GM19025 (cell line): Measurements from ENCODE around the gene ZNF138.
A peak's percentile ranks its signal among the peaks of the same experiment; 100 is the strongest.
"Not testable (repeated sequence)": the region's sequence is repeated elsewhere in the genome, so short reads cannot be mapped to it uniquely, and the experiment has no call there.

Experiments used
- ATAC-seq: cut with Tn5 transposase; IDR thresholded peaks from one replicate; pipeline ENCODE4 v1.9.1; 2021; ENCODE audit warnings: mild to moderate bottlenecking, low read depth, moderate library complexity; ENCODE audit not compliant: unreplicated experiment

Gene ZNF138

DNA sequence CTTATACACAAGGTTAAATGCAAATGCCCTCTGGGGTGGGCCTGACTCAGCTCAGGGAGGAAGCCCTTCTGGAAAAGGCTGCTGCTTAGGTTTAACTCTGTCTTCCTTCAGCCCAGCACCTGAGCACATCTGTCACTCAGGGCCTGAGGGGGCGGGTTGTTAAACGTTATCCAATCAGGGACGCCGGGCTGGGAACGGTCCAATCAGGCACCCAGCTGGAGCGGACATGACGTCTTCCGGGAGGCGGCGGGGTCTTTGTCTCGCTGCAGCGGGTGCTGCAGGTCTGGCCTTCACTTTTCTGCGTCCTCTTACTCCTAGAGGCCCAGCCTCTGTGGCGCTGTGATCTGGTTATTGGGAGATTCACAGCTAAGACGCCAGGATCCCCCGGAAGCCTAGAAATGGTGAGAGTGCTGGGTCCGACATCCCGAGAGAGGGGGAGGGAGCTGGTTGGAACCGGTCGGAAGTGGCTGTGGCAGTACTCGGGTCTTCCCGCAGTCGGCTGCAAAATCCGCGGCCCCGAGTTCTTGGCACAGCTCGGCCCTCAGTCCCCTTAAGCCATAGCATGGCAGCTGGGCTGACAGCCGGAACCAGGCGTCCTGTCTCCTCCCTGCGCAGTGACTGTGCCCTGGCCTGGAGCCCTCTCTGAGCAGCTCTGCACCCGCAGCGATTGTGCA, at the start of gene ZNF138:
Gene ZNF138 (plus strand): TSS at position 258 of the 674 bp plus-strand sequence. CDS start 141 bp downstream, at position 399.
- peak; percentile 100 for ATAC-seq

- no peak for ATAC-seq
Observed at GRCh38 chr7:64744680-64745079, 49.5 kb upstream of the ZNF138 start.

- ATAC-seq, result no peak
Observed at GRCh38 chr7:64747802-64748201, 46.4 kb upstream of the ZNF138 start.

- ATAC-seq, result no peak
Observed at GRCh38 chr7:64753032-64753431, 41.2 kb upstream of the ZNF138 start.

- ATAC-seq, result no peak
Observed at GRCh38 chr7:64755865-64756264, 38.4 kb upstream of the ZNF138 start.

DNA sequence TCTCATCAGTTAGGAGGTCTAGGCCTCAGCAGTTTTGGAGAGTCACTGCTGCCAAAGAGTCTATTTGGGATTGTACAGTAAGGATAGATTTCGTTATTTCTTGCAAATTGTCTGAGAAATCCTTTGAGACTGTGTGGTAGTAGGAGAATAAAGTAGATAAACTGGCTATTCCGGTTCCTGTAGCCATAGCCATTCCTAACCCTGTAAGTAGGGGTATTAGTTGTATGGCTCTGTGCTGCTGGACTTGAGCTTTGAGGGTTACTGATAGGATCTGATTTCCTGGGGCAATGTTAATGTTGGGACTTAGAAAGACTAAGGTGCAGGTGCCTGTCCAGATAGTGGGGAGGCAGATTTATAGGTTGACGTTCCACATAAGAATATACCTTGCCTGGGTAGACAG, 36.1 kb upstream of the ZNF138 start:
- ATAC-seq, result no peak

GRCh38 chr7:64768824-64769223, 25.4 kb upstream of the ZNF138 start:
- ATAC-seq, result no peak

- ATAC-seq, result no peak
Observed at GRCh38 chr7:64774204-64774842, 19.9 kb upstream of the ZNF138 start.

GRCh38 chr7:64775289-64775688, 18.9 kb upstream of the ZNF138 start:
- no peak for ATAC-seq

DNA sequence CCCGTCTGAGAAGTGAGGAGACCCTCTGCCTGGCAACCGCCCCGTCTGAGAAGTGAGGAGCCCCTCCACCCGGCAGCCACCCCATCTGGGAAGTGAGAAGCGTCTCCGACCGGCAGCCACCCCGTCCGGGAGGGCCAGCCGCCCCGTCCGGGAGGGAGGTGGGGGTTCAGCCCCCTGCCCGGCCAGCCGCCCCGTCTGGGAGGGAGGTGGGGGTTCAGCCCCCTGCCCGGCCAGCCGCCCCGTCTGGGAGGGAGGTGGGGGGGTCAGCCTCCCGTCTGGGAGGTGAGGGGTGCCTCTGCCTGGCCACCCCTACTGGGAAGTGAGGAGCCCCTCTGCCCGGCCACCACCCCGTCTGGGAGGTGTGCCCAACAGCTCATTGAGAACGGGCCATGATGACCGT, 9.4 kb upstream of the ZNF138 start:
- not testable (repeated sequence) for ATAC-seq

DNA sequence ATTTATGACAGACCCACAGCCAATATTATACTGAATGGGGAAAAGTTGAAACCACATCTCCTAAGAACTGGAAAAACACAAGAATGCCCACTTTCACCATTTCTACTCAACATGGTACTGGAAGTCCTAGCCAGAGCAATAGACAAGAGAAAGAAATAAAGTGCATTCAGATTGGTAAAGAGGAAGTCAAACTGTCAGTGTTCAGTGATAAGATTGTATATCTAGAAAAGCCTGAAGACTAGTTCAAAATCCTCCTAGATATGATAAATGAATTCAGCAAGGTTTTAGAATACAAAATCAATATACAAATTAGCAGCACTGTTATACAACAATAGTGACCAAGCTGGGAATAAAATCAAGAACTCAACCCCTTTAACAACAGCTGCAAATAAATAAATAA, 6.9 kb upstream of the ZNF138 start:
- ATAC-seq, result no peak

GRCh38 chr7:64789241-64789640, 5.0 kb upstream of the ZNF138 start:
- not testable (repeated sequence) for ATAC-seq

DNA sequence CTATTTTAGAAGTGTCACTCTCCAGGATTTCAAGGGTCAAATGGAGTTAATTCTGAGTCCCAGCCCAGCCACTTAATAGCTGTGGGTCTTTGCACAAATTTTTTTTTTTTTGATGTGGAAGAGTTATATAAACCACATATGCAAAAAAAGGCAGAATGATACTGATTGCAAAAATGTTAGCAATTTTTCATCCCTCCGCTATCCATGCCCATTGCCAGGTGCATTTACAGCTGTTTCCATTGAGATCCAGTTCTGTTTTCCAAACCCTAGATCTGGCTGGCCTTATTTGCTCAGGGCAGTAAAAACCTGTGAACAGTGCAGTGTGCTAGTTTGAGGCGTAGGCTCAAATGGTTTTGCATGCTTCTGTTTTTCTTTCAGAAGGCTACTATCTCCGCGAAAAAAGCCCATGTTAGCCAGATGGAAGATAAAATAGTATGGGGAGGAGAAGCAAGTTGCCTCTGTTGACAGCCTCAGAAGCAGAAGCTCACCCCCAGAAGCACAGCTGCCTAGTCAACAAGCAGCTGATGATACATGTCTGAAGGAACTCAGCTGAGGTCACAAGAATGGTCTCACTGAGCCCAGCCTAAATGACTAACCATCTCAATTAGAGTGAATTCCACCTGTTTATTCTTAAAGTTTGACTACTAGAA, 997 bp upstream of the ZNF138 start:
- no peak for ATAC-seq

DNA sequence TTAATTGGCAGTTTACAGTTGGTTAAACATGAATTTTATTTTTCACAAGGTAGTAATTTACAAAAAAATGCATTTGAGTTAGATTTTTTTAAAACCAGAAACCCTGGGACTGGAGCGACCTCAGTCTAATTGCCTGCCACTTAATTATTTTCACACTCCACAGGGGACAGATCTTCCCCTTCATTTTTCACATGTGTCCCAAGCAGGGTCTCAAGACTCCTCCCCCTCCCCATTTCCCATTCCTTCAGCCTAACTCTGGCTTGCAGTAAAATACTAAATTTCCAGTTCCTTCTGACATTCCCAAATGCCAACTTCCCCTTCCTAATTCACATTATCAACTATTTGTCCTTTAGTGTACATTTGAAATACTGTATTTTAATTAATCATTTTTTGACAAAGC, 948 bp downstream of the ZNF138 start:
- ATAC-seq, result no peak

GRCh38 chr7:64799169-64799568, 4.9 kb downstream of the ZNF138 start:
- ATAC-seq, result not testable (repeated sequence)

DNA sequence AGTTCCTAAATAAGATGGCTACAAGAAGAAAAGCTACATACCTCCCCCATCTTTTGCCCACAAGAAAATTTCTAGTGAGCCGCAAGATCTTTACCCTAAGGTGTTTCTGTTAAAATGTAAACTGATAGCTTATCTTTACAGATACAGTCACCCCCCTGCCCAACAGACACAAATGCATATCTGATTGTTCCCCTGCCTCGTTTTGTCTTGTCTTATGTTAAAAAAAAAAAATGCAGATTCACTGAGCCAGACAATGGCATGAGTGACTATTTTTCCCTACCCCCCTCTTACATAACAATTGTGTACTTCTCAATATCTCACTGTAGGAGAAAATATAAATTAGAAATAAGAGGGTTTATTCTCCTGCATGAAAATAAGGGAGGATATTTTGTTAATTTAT, 8.5 kb downstream of the ZNF138 start:
- no peak for ATAC-seq

DNA sequence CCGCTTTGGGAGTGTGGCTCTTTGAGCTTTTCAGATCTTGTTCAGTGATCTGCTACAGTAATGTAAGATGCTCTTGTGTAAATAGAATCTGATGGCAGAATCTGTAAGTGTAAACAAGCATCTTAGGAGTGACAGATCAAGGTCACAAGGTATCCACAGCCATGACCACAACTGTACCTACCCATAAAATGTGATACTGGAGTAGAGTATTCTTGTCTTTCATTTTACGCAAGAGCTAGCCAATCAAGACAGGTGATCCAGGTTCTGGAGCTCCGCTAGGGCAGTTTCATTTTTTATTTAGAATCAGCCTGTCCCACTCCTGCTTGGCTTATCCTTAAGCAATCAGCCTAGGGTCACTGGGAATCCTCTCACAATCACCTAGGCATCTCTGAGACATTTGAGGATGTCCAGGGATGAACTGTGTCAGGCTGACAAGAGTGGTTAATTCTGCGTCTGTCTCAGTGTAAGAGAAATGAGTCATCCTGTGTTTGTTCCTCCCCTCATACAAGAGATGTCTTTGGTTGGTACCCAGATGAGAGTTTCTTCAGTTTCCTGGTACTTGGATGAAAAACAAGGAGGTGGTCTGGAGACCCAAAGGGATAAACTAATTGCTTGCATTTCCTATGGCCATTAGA, 13.6 kb downstream of the ZNF138 start:
- no peak for ATAC-seq

- no peak for ATAC-seq
Observed at GRCh38 chr7:64811767-64812166, 17.5 kb downstream of the ZNF138 start.

GRCh38 chr7:64830926-64831325, 36.7 kb downstream of the ZNF138 start:
- ATAC-seq, result no peak

GRCh38 chr7:64832136-64832535, 37.9 kb downstream of the ZNF138 start:
- ATAC-seq, result no peak

DNA sequence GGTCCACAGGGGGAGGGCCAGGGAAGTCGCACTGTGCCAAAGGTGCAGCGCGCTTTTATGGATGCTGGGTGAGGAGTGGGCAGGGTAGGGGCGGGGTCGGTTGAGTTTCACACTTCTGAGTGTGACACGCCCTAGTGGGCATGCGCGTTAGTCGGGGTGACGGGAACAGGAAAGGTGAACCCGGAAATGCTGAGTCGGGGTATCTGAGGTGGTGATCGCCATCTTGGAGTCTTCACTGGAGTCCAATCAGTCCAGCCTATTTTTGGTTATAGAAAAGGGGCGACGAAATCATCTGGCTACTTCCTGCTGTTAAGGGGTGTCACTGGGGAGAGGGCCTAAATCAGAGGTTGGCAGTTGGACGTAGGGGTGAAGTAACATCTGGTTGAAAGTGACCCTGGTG, 40.8 kb downstream of the ZNF138 start:
- ATAC-seq, result no peak
